ENCODE data around the gene CLEC20A.

The CLEC20A gene

GRCh38 chr1:178540204-178540603, 43.4 kb upstream of the CLEC20A start:
- H3K4me3 ChIP-seq (ENCODE audit: low read depth, low read length), result no peak overlapping the region
- TF ChIP-seq, protein P1, sequence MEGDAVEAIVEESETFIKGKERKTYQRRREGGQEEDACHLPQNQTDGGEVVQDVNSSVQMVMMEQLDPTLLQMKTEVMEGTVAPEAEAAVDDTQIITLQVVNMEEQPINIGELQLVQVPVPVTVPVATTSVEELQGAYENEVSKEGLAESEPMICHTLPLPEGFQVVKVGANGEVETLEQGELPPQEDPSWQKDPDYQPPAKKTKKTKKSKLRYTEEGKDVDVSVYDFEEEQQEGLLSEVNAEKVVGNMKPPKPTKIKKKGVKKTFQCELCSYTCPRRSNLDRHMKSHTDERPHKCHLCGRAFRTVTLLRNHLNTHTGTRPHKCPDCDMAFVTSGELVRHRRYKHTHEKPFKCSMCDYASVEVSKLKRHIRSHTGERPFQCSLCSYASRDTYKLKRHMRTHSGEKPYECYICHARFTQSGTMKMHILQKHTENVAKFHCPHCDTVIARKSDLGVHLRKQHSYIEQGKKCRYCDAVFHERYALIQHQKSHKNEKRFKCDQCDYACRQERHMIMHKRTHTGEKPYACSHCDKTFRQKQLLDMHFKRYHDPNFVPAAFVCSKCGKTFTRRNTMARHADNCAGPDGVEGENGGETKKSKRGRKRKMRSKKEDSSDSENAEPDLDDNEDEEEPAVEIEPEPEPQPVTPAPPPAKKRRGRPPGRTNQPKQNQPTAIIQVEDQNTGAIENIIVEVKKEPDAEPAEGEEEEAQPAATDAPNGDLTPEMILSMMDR (IDR thresholded peaks at IDR 0.05; ENCODE audit: low read depth, low read length), result no peak

GRCh38 chr1:178539291-178539690, 42.5 kb upstream of the CLEC20A start:
- H3K4me3 ChIP-seq (ENCODE audit: low read depth, low read length), result no peak overlapping the region
- TF ChIP-seq, protein P1 (IDR thresholded peaks at IDR 0.05; ENCODE audit: low read depth, low read length), result no peak

GRCh38 chr1:178538192-178538916, 41.6 kb upstream of the CLEC20A start:
- H3K4me3 ChIP-seq (ENCODE audit: low read depth, low read length), result no peak overlapping the region
- TF ChIP-seq, protein P1 (IDR thresholded peaks at IDR 0.05; ENCODE audit: low read depth, low read length), result no peak

GRCh38 chr1:178537382-178538090, 40.8 kb upstream of the CLEC20A start:
- no peak overlapping the region for H3K4me3 ChIP-seq (ENCODE audit: low read depth, low read length)
- TF ChIP-seq, protein P1 (IDR thresholded peaks at IDR 0.05; ENCODE audit: low read depth, low read length), result no peak

DNA sequence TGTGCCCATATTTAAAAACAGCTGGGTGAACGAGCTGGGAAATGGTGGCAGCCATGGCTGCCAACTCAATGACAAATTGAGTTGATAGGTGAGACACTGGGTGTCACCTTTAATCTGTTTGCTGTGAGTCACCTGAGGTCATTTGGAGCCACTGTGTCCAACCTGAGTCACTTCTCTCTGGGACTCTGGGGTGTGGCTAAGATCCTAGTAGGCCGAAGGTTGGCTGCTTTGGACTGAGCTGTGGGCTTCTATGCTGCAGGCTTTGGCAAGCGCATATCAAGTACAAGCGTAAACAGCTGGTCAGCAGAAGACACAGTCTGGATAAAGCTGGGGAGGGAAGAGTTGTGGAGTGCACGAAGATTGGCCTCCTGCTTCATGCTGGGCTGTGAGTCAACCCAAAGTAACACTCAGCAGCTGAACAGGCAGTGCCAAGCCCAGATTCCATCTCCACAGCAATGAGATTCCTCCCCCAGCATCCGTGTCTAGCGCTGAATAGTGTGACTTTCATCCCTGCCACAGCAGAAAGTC, 40.1 kb upstream of the CLEC20A start:
- no peak overlapping the region for H3K4me3 ChIP-seq (ENCODE audit: low read depth, low read length)
- TF ChIP-seq, protein P1 (IDR thresholded peaks at IDR 0.05; ENCODE audit: low read depth, low read length), result no peak

DNA sequence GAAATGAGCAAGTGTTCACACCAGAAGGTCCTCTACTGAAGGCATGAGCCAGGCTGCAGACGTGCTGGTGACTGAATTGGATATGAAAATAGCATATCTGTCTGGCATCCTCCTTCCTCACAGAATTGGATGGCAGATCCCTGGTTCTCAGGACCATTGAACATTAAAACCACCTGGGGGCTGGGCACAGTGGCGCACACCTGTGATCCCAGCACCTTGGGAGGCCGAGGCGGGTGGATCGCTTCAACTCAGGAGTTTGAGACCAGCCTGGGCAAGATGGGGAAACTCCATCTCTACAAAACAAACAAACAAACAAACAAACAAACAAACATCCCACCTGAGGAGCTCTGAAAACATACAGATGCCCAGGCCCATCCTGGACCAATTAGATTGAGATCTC, 39.6 kb upstream of the CLEC20A start:
- no peak overlapping the region for H3K4me3 ChIP-seq (ENCODE audit: low read depth, low read length)
- TF ChIP-seq, protein P1 (IDR thresholded peaks at IDR 0.05; ENCODE audit: low read depth, low read length), result no peak

Data from WI38 (cell line).